SKM-1 (cell line): ENCODE data around the gene TTBK2.

Experiments
- DNase-seq: peaks from one replicate; lab custom pipeline; 2025; ENCODE audit not compliant: unreplicated experiment; lab: John Stamatoyannopoulos, UW

TTBK2 gene

GRCh38 chr15:42695527-42696071 is 225.0 kb downstream of the TTBK2 start:
- DNase-seq: no peak

GRCh38 chr15:42694398-42694797 is 226.2 kb downstream of the TTBK2 start:
- DNase-seq: no peak

GRCh38 chr15:42693942-42694341 is 226.6 kb downstream of the TTBK2 start:
- no peak for DNase-seq

GRCh38 chr15:42693496-42693895 is 227.1 kb downstream of the TTBK2 start:
- no peak for DNase-seq

- DNase-seq: no peak
Observed at GRCh38 chr15:42692997-42693396, 227.6 kb downstream of the TTBK2 start.

GRCh38 chr15:42692536-42692935 is 228.0 kb downstream of the TTBK2 start:
- no peak for DNase-seq

- DNase-seq: no peak
Observed at GRCh38 chr15:42691770-42692169, 228.8 kb downstream of the TTBK2 start.

GRCh38 chr15:42691308-42691707 is 229.3 kb downstream of the TTBK2 start:
- no peak for DNase-seq
